GM12878 (cell line): ENCODE data around the gene BLNK. TPM values are rescaled to one million over a fixed set of nuclear protein-coding genes. Genes with fewer than 3 reads are reported as not detected.

Source experiments
- ATAC-seq: fragments of 200-7000 bp; cut with Tn5 transposase; 3 replicates; pipeline ENCODE4 v1.9.1; 2020; ENCODE audit warnings: mild to moderate bottlenecking, moderate library complexity
- BruUV-seq: library from RNA; stranded (reverse); fragments of 400-500 nt; replicated peaks from 2 replicates; lab custom pipeline; 2021; lab: Mats Ljungman, UMichigan
- CTCF ChIA-PET: fragments of 300-600 bp; sonication (Branson Sonifier 250); formaldehyde crosslinking; extraction: SDS; loops from one replicate; lab custom pipeline; 2021; ENCODE audit warnings: inconsistent platforms; lab: Yijun Ruan, JAX
- POLR2A ChIA-PET: fragments of 350-600 bp; formaldehyde crosslinking; extraction: SDS; loops from one replicate; lab custom pipeline; 2021; ENCODE audit warnings: inconsistent platforms; lab: Charles Lee
- RAD21 ChIA-PET: fragments of 300-600 bp; sonication (Branson Sonifier 250); formaldehyde crosslinking; loops from one replicate; lab custom pipeline; 2023; ENCODE audit warnings: antibody characterized with exemption; ENCODE audit not compliant: unreplicated experiment; lab: Charles Lee
- SMC1A ChIA-PET: fragments of 300-600 bp; sonication (Branson Sonifier 250); formaldehyde crosslinking; loops from one replicate; lab custom pipeline; 2023; ENCODE audit not compliant: unreplicated experiment, uncharacterized antibody; lab: Charles Lee
- DNase-seq: peaks from one replicate; pipeline ENCODE4 v3.0.0-alpha.2; 2011; ENCODE audit warnings: low read depth, low spot score
- FAIRE-seq: peaks from 3 replicates; lab custom pipeline; 2011; peaks lifted over from hg19 to GRCh38; lab: Jason Lieb, UNC
- H2AFZ ChIP-seq: 2 replicates; pipeline ENCODE4 v1.6.0; 2011; ENCODE audit warnings: low read depth, low read length, control low read depth; ENCODE audit not compliant: control insufficient read depth
- H3K27ac ChIP-seq: 2 replicates; pipeline ENCODE4 v1.5.1; 2011; ENCODE audit warnings: control low read depth; ENCODE audit not compliant: control insufficient read depth, insufficient read depth
- H3K27me3 ChIP-seq, 2 experiments: replicated peaks in 1 of 2; 2 replicates each; pipeline versions ENCODE4 v1.6.0 to v1.6.1; 2011; ENCODE audit warnings: low read length in 1 of 2; ENCODE audit not compliant: control insufficient read depth in 2 of 2, insufficient read depth in 2 of 2
- H3K36me3 ChIP-seq, 2 experiments: 2 replicates each; pipeline ENCODE4 v1.5.1; 2011; ENCODE audit warnings: low read length in 1 of 2; ENCODE audit not compliant: control insufficient read depth in 2 of 2, insufficient read depth in 2 of 2
- H3K4me1 ChIP-seq: 2 replicates; pipeline ENCODE4 v1.6.1; 2011; ENCODE audit warnings: mild to moderate bottlenecking, low read length, moderate library complexity, mixed read lengths; ENCODE audit not compliant: control insufficient read depth, insufficient read depth
- H3K4me2 ChIP-seq: 2 replicates; pipeline ENCODE4 v1.6.0; 2011; ENCODE audit warnings: control low read depth; ENCODE audit not compliant: control insufficient read depth, insufficient read depth
- H3K4me3 ChIP-seq: fragments of 200-600 bp; sonication (generic); 2 replicates; pipeline ENCODE4 v1.5.1; 2016
- H3K79me2 ChIP-seq: 2 replicates; pipeline ENCODE4 v1.6.0; 2011; ENCODE audit warnings: low read length; ENCODE audit not compliant: control insufficient read depth, insufficient read depth
- H3K9ac ChIP-seq: 2 replicates; pipeline ENCODE4 v1.8.0; 2011; ENCODE audit warnings: low read length, control low read depth, mixed read lengths; ENCODE audit not compliant: control insufficient read depth, insufficient read depth
- H3K9me3 ChIP-seq: replicated peaks from 3 replicates; pipeline ENCODE4 v1.5.1; 2011; ENCODE audit warnings: mild to moderate bottlenecking, low read length; ENCODE audit not compliant: control insufficient read depth, insufficient read depth
- H4K20me1 ChIP-seq: 2 replicates; pipeline ENCODE4 v1.6.0; 2011; ENCODE audit not compliant: control insufficient read depth, insufficient read depth
- CBX3 ChIP-seq: fragments of 200-600 bp; sonication (generic); IDR thresholded peaks from 2 replicates; pipeline ENCODE4 v1.6.1; 2016; ENCODE audit warnings: low read depth, borderline replicate concordance
- CBX5 ChIP-seq: sonication (generic); IDR thresholded peaks from 2 replicates; pipeline ENCODE4 v1.6.1; 2016; ENCODE audit warnings: low read depth, moderate library complexity, mild to moderate bottlenecking, inconsistent platforms
- EGR1 ChIP-seq, 2 experiments: IDR thresholded peaks; 1 replicate in 1 of 2; 2 replicates in 1 of 2; pipeline ENCODE4 v1.6.1; 2011 to 2012; ENCODE audit warnings: low read depth in 2 of 2, low read length in 2 of 2, borderline replicate concordance in 1 of 2, mild to moderate bottlenecking in 1 of 2, moderate library complexity in 1 of 2
- IKZF2 ChIP-seq, 2 experiments: fragments of 450-650 bp; IDR thresholded peaks; 2 replicates each; pipeline ENCODE4 v1.6.1; 2017; ENCODE audit warnings: mild to moderate bottlenecking in 2 of 2, moderate library complexity in 2 of 2
- JUND ChIP-seq: IDR thresholded peaks from 2 replicates; pipeline ENCODE4 v1.6.1; 2012; ENCODE audit warnings: low read depth, mild to moderate bottlenecking, low read length, improper control_type of control experiment, moderate library complexity
- LARP7 ChIP-seq: fragments of 450-650 bp; IDR thresholded peaks from 2 replicates; pipeline ENCODE4 v1.6.1; 2017; ENCODE audit warnings: mild to moderate bottlenecking
- MAX ChIP-seq: IDR thresholded peaks from 2 replicates; pipeline ENCODE4 v1.6.1; 2012; ENCODE audit warnings: low read depth, low read length, improper control_type of control experiment
- NKRF ChIP-seq: fragments of 450-650 bp; conservative IDR thresholded peaks from 2 replicates; pipeline ENCODE4 v1.6.1; 2017; ENCODE audit warnings: mild to moderate bottlenecking, moderate library complexity
- POLR2AphosphoS2 ChIP-seq: IDR thresholded peaks from 2 replicates; pipeline ENCODE4 v1.6.1; 2011; ENCODE audit warnings: low read depth, mild to moderate bottlenecking, low read length, improper control_type of control experiment, moderate library complexity
- POU2F2 ChIP-seq: IDR thresholded peaks from 3 replicates; pipeline ENCODE4 v1.6.1; 2011; ENCODE audit warnings: low read depth, mild to moderate bottlenecking, low read length, borderline replicate concordance
- SIX5 ChIP-seq: IDR thresholded peaks from 2 replicates; pipeline ENCODE4 v1.6.1; 2011; ENCODE audit warnings: mild to moderate bottlenecking, low read depth, low read length, moderate library complexity; ENCODE audit not compliant: severe bottlenecking
- SMC3 ChIP-seq: IDR thresholded peaks from 2 replicates; pipeline ENCODE4 v1.6.1; 2011; ENCODE audit warnings: low read length, improper control_type of control experiment, borderline replicate concordance
- SPI1 ChIP-seq: IDR thresholded peaks from 2 replicates; pipeline ENCODE4 v1.6.1; 2011; ENCODE audit warnings: low read depth, mild to moderate bottlenecking, low read length, moderate library complexity, borderline replicate concordance; ENCODE audit not compliant: insufficient read depth
- ZNF384 ChIP-seq: IDR thresholded peaks from 2 replicates; pipeline ENCODE4 v1.6.1; 2012; ENCODE audit warnings: low read depth, mild to moderate bottlenecking, low read length, improper control_type of control experiment, borderline replicate concordance
- ZNF592 ChIP-seq: fragments of 450-650 bp; IDR thresholded peaks from 2 replicates; pipeline ENCODE4 v1.6.1; 2017; ENCODE audit warnings: mild to moderate bottlenecking, moderate library complexity
- WGBS: methylation state at CpG from one replicate; pipeline ENCODE4 v1.1.6; 2016; ENCODE audit warnings: low lambda C conversion rate; ENCODE audit not compliant: insufficient replicate concordance, insufficient coverage; ENCODE audit errors: missing lambda C conversion rate; 5-methylcytosine and 5-hydroxymethylcytosine counted together
- in situ Hi-C: fragments of 300-500 bp; cut with MboI; formaldehyde crosslinking; loops from 9 replicates; pipeline ENCODE4 v1.14.3; 2018; ENCODE audit warnings: mixed read lengths
- intact Hi-C: fragments of 100-400 bp; cut with micrococcal nuclease; formaldehyde crosslinking; loops from one replicate; pipeline ENCODE4 v1.14.2; 2022; ENCODE audit not compliant: unreplicated experiment
- polyA plus RNA-seq, 11 experiments: library from polyadenylated mRNA; depleted of rRNA in 4 of 11; unstranded in 6 of 11; stranded (reverse) in 5 of 11; fragments of >200 nt; fragmentation: Nextera tagmentation in 4 of 11; fragmentation: Illumina TruSeq in 1 of 11; extraction: Ambion mirVana in 4 of 11; extraction: Trizol in 1 of 11; gene quantifications; 1 replicate in 1 of 11; 2 replicates in 10 of 11; pipeline versions ENCODE4 v1.2.1 to v1.2.3, GENCODE V29; 2011 to 2016; ENCODE audit warnings: inconsistent platforms in 2 of 11, missing spikeins in 2 of 11, low read depth in 1 of 11
- total RNA-seq, 4 experiments: library from RNA; depleted of rRNA in 3 of 4; stranded (reverse); fragments of >200 nt in 3 of 4; fragmentation: Illumina TruSeq in 1 of 4; extraction: Trizol in 1 of 4; gene quantifications; 2 replicates each; pipeline versions ENCODE4 v1.2.1 to v1.2.3, GENCODE V29; 2013 to 2021

BLNK gene
- total and polyA plus RNA-seq, 10 of the 15 experiments (the other 5 are each of a cell fraction or from before 2014, with no cell fraction given) = 79.5 to 201 (median 139) TPM

- RAD21 ChIA-PET = interaction anchor here (1.0 to 19.3 kb wide), 11 partner anchors 7 to 579 kb away, joined by 3 to 362 read pairs (median 8); partner anchors contain the start of gene TCTN3
- H3K79me2 ChIP-seq = peaks cover 55% of the 10 kb centered on the region
- SMC1A ChIA-PET = interaction anchor here (0.5 to 12.9 kb wide), 12 partner anchors 12 to 1035 kb away, joined by 3 to 305 read pairs (median 31); partner anchors contain the start of gene TCTN3
- CTCF ChIA-PET = interaction anchor here (0.5 to 15.0 kb wide), 8 partner anchors 10 to 486 kb away, joined by 3 to 219 read pairs (median 24); no protein-coding TSS in a partner anchor
- FAIRE-seq (no peak), ATAC-seq (peak; percentile 11), DNase-seq (no peak)
- no TSS peak for BruUV-seq
- H3K36me3 ChIP-seq = no peaks in the 10 kb centered on the region
- peak overlapping the region; percentile 94 for H3K4me2 ChIP-seq
- peak overlapping the region; percentile 11 for H2AFZ ChIP-seq
- H3K9me3 ChIP-seq = no peaks in the 10 kb centered on the region
- WGBS = 2% methylated on average over 8 of the region's 8 CpGs
- no peaks in the 10 kb centered on the region for H3K27me3 ChIP-seq
- H3K27ac ChIP-seq = peak overlapping the region; percentile 98
- peak overlapping the region; percentile 93 for H3K9ac ChIP-seq
- no peaks in the 10 kb centered on the region for H4K20me1 ChIP-seq
- H3K4me3 ChIP-seq = peak overlapping the region; percentile 89
- POLR2A ChIA-PET = interaction anchor here (0.6 to 9.8 kb wide), 11 partner anchors 11 to 514 kb away, joined by 3 to 174 read pairs (median 8); no protein-coding TSS in a partner anchor
- peaks cover 30% of the 10 kb centered on the region for H3K4me1 ChIP-seq
- intact Hi-C loops (loop anchor here (1.0 to 10.0 kb wide), 3 partner anchors 15 to 978 kb away; partner anchors contain the start of gene PDLIM1), in situ Hi-C loops (loop anchor here (10.0 kb wide), 1 partner anchor 988 kb away; no protein-coding TSS in a partner anchor)
- TF ChIP-seq POLR2AphosphoS2 (0 out of 2 replicates have a peak, but pooled peaks have one; percentile 23), LARP7 (no peak), SIX5 (no peak), SPI1 (no peak), EGR1 (IDR thresholded peaks at IDR 0.05; ENCODE audit: borderline replicate concordance in 1 of 2, low read depth in 2 of 2, low read length in 2 of 2) (peak in 1 of 2 experiments; percentile 62; a peak in 1 of 3 replicates), MAX (peak; percentile 11; the same call in 1 of the 2 replicates), ZNF592 (no peak), CBX3 (no peak), ZNF384 (no peak), POU2F2 (no peak), IKZF2 (IDR thresholded peaks at IDR 0.05) (peak in 1 of 2 experiments; percentile 45; a peak in 2 of 4 replicates), NKRF (no peak), JUND (no peak), CBX5 (no peak), SMC3 (no peak)
These were observed 1.2 kb upstream of the BLNK start for GRCh38 chr10:96272316-96273280.
